HT-29 (cell line): ENCODE results near the gene ZNRF3. TPM values are rescaled to one million over a fixed set of nuclear protein-coding genes. Genes with fewer than 3 reads are reported as not detected.
A peak's percentile ranks its signal among the peaks of the same experiment; 100 is the strongest.

ENCODE experiments used
- DNase-seq: peaks from one replicate; pipeline ENCODE4 v3.0.0-alpha.2; 2015; ENCODE audit warnings: low spot score
- total RNA-seq: library from RNA; depleted of rRNA; stranded (reverse); fragments of >200 nt; shearing (Covaris generic); gene quantifications from 2 replicates; pipeline ENCODE4 v1.2.3, GENCODE V29; 2014

ZNRF3 gene
- total RNA-seq, 1 experiment from 2014 or later = 81.8 TPM

DNA sequence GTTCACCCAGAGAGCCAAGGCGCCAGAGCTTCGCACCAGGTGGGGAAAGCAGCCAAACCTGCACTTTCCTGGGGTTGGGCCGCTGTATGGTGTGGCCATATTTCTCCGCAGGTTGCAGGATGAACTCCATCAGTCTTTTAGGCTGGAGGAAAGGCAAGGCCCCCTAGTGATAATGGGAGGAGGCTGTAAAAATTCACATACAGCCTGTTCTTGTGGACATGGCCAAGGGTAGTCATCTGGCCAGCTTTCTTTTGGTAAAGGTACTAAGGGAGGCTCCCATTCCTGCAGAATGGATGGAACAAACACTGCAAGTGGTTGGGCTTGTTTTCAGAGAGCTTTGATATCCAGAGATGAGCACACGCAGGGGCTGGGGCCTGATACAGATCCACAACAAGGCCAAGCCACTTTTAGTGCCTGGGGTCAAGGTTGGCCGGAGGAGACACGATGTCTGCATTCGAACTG lies 148.7 kb downstream of the ZNRF3 start:
- no peak for DNase-seq

DNA sequence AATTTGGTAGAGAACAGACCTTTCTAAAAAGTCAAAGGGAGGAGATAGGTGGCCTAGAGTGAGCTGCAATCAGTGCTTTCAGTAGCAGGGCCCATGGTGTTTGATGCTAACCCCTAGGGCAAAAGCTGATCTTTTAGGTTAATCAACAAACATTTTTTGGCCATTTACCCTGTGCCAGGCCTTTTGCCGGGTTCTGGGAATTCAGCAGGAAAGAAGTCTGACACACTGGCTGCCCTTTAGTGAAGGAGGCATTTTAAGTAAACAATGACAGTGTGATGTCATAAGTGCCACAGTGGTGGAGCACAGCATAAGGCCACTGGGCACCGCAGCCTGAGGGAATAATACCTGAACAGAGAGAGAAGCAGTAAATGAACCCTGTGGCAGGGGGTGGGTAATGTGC lies 149.2 kb downstream of the ZNRF3 start:
- peak; percentile 57 for DNase-seq

DNA sequence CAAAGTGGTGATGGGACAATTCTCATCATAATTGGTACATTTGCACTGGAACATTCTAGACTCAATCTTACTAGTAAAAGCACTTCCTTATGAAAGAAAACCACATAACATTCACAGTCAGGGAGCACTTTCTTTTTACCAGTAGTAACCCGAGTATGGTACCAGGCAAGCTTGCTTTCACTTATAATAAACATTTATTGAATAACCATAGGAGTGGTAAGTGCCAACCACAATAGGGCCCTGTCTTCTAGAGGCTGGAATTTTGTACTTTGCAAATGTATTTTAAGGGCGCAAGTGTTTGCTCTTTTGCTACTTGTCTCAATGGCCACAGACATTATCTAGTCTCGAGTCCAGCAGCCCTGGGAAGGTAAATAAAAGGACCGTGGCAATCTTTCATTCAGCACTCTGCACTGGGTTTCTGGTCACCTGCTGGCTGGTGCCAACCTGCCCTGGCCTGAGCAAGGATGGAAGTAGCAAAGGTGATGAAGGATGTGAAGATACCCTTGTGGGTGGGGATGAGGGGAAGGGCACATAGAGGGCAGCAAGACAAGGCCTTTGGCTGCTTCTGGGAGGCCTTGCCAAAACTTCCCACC lies 154.1 kb downstream of the ZNRF3 start:
- peak; percentile 15 for DNase-seq

DNA sequence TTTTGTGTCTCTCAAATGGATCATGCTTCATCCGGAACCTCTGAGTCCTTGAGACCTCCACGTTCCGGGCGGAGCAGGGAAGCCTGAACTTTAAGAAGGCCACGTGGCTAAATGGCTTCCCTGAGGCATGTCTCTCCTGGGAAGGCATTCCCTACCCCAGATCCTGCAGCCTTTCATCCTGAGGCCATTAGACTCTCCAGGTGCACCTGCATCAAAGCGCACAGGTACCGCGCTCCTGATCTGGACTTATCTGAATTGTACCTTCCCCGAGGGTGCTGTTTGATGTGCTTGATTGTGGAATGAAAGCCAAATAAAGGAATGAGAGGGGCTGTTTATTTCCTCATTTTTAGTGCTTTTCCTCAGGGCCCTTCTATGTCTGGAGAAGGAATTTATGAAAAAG lies 155.8 kb downstream of the ZNRF3 start:
- DNase-seq = peak; percentile 42

DNA sequence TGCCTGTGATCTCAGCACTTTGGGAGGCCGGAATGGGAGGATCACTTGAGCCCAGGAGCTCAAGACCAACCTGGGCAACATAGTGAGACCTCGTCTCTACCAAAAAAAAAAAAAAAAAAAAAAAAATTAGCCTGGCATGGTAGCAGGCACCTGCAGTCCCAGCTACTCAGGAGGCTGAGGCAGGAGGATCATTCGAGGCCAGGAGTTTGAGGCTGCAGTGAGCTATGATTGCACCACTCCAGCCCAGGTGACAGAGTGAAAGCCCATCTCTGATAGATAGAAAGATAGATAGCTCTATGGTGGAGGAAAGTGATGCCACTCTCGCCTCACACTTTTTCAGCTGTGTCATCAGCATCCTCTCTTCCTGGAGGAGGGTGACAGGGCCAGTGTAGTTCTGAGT lies 156.3 kb downstream of the ZNRF3 start:
- peak; percentile 9 for DNase-seq

DNA sequence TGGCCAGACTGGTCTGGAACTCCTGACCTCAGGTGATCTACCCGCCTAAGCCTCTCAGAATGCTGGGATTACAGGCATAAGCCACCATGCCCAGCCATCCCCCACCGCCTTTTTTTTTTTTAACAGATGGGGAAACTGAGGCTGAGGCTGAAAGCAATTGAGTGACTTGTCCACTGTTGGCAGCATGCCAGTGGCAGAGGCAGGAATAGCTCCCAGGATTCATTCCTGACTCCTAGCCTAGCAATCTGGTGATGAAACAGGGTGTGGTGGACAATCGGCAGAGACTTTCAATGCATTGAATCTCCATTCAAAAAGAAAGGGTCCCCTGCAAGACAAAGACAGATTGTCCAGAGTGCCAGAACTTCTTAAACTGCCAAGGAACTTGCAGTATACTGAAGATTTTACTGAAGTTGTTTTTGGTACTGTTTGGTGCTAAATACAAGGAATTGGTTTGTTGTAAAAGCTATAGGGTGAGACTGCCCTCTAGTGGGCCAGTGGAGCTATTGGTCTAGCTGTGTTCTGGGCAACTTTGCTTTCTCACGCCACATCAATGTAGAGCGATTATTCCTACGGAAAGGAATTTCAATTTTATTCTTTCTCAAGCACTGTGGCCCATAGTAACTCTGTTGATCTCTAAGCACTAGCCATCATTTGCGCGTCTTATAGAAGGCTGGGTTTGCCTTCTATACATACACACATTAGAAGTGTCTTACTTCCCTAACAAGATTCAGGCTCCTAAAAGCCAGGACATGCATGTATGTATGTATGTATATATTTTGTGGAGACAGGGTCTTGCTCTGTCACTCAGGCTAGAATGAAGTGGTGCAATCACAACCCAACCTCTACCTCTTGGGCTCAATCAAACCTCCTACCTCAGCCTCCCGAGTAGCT lies 157.3 kb downstream of the ZNRF3 start:
- peak; percentile 95 for DNase-seq

DNA sequence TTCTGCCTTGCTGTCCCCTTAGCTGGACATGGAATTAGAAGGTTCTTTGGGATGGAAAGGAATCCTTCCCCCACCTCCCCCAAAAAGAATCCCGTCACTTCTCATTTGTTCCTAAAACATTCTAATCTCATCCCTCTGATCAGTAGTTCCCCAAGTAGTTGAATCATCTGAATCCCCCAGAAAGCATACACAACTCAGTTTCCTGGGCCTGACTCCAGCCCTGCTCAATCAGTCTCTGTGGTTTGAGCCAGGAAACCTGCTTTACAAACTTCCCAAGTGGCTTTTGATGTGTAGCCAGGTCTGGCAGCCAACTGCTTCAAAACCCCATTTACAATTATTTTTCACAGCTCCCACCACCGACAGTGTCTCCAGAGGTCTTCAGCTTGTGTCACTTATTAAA lies 158.0 kb downstream of the ZNRF3 start:
- no peak for DNase-seq

DNA sequence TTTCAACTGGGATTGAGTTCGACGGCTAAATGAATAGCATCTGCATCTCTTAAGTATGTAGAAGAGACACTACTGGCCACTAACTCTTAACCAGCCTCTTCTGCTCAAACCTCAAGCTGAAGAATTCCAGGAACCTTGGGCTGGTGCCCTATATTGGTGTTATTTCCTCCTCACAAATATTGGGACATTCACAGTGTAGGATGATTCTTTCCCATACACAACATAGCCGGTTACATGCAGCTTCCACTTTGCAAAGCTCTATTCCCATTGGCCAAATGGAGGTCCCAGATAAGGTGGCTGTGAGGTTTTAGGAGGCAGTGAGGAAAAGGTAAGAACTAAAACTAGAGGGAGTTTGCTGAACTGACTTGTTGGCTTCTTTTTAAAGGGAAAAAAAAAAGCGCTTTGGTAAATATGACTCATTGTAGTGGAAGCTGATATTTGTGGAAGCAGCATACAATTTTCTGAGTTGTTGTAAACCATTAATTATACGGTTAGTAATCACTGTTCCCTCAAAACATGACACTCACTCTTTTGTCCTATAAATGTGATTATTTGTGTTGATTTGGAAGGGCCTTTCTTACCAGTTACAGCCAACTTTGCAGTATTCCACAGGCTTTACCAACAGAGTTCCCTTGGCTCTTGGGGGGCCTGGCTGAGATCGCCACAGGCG lies 160.7 kb downstream of the ZNRF3 start:
- no peak for DNase-seq

DNA sequence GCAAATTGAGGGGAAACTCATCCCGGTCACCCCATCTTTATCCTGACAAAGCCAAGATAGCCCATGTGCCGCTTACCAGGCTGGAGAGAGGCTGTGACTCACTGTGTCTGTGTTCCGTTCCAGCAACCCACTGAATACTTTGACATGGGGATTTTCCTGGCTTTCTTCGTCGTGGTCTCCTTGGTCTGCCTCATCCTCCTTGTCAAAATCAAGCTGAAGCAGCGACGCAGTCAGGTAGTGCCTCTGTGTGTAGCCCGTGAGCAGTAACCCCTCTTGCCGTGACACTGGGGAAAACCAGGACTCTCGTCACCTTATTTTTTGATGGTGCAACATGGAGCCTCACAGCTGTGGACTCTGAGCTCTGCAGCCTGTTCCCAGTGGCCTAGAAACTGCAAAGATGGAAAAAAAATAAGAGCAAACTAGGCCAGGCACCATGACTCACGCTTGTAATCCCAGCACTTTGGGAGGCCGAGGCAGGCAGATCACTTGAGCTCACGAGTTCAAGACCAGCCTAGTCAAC lies 161.3 kb downstream of the ZNRF3 start:
- no peak for DNase-seq

DNA sequence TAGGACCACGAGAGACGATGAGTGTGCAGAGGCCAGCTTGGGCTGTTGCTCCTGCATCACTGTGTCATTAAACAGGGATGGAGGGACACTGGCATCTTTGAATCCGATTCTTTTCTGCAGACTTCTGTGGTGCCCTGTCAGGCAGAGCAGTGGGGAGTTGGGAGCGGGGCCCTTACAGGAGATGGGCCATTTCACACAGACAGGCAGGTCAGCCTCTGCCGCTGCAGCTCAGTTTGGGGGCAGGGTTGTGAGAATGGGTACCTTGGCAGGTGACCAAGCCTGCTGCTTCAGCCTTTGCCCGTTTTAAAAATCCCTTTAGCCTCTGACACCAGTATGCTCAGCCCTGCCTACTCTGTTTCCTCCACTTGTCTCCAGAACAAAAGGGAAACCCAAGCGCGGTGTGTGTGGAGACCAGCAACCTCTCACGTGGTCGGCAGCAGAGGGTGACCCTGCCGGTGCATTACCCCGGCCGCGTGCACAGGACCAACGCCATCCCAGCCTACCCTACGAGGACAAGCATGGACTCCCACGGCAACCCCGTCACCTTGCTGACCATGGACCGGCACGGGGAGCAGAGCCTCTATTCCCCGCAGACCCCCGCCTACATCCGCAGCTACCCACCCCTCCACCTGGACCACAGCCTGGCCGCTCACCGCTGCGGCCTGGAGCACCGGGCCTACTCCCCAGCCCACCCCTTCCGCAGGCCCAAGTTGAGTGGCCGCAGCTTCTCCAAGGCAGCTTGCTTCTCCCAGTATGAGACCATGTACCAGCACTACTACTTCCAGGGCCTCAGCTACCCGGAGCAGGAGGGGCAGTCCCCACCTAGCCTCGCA lies 165.7 kb downstream of the ZNRF3 start:
- no peak for DNase-seq

DNA sequence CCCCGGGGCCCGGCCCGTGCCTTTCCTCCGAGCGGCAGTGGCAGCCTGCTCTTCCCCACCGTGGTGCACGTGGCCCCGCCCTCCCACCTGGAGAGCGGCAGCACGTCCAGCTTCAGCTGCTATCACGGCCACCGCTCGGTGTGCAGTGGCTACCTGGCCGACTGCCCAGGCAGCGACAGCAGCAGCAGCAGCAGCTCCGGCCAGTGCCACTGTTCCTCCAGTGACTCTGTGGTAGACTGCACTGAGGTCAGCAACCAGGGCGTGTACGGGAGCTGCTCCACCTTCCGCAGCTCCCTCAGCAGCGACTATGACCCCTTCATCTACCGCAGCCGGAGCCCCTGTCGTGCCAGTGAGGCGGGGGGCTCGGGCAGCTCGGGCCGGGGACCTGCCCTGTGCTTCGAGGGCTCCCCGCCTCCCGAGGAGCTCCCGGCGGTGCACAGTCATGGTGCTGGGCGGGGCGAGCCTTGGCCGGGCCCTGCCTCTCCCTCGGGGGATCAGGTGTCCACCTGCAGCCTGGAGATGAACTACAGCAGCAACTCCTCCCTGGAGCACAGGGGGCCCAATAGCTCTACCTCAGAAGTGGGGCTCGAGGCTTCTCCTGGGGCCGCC lies 166.4 kb downstream of the ZNRF3 start:
- DNase-seq = no peak

DNA sequence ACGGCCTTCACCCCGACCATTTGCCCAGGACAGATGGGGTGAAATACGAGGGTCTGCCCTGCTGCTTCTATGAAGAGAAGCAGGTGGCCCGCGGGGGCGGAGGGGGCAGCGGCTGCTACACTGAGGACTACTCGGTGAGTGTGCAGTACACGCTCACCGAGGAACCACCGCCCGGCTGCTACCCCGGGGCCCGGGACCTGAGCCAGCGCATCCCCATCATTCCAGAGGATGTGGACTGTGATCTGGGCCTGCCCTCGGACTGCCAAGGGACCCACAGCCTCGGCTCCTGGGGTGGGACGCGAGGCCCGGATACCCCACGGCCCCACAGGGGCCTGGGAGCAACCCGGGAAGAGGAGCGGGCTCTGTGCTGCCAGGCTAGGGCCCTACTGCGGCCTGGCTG lies 167.1 kb downstream of the ZNRF3 start:
- DNase-seq = no peak

DNA sequence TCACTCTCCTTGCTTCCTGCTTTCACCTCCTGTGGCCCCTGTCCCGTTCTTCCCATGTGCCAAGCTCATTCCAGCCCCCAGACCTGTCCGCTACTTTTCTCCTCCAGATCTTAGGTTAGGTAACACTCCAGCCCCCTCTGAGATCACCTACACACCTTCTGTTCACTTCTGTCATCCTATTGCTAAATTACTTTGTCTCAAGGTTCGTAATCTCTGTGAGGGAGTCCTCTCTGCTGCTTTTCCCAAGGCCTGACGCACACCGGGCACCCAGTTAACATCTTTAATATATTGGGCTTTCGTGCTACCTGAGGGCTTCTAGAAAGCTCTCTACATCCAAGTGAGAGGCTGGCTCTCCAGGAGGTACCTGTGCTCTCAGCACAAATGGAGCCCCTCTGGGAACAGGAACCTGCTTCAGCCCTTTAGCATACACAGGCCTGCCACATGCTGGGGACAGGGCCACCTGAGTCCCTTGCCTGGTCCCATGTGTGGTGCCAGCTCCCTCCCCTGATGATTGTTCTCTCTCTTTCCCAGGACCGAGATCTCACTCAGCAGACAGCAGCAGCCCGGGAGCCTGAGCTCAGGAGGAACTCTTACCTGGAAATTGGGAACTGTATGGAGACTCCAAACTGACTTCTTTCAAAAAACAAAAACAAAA lies 169.8 kb downstream of the ZNRF3 start:
- no peak for DNase-seq

DNA sequence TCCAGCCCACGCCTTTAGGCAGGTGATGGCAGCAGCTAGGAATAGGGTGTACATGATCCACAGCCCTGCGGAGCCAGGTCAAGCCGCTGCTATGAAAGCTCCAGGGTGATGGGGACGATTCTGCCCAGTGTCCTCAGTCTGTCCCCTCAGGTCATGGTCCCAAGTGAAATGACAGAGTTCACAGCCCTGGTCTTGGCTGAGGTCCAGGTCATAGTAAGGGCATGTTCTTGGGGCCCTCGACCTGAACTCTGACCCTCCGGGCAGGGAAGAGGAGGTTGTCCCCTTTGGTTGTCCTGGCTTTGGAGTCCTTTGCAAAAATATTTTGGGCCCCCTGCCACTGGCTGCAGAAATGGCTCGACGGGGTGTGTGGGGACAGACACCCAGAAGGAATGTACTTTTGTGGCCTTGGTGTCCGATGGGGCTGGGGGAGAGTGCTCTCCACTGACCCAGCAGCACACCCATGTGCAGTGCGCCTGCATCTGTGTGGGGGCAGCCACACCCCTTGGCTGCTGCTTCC lies 170.9 kb downstream of the ZNRF3 start:
- DNase-seq = no peak

DNA sequence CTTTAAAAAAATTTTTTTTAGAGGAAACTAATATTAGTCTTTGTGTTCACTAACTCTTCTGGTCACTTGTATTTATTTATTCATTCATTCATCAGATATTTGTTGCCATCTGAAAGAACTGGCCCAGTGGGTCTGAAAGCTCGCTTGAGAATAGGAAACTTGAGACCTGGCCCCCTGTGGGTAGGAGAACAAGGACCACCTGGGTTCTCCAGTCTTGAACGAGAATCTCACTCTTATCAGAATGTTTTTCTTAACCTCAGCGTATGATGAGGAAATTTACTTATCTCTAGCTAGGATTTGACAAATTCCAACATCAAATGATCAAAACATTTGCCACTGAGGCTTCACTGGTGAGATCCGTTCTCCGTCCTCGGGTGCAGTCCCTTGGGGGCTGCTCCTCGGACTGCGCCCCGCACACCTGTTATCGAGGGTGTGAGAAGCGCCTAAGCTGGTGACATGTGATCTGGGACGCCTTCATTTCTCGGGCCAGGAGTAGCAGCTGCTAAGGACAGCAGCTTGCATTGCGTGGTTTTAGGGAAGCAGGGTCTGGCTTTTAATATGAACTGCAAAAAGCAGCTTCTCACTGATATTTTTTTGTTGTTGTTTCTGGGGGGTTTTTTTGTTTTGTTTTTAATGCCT lies 171.9 kb downstream of the ZNRF3 start:
- DNase-seq = no peak

DNA sequence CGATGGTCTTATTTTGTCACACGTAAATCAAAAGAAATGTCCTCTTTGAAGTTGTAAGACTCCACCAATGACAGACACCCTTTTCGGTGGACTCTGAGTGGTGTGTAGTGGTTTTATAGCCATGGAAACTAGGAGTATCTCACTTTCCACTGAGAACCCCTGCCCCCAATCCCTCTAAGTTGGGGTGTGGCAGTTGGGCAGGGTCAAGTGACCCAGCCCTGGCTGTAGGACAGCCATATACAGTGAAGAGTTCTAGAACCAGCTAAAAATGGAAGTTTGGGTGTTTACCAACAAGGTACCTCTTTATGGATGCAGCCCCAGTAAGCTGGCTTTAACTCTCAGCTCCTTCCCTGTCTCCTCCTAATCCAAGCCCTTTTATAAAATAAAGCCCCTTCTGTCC lies 173.1 kb downstream of the ZNRF3 start:
- DNase-seq = no peak

DNA sequence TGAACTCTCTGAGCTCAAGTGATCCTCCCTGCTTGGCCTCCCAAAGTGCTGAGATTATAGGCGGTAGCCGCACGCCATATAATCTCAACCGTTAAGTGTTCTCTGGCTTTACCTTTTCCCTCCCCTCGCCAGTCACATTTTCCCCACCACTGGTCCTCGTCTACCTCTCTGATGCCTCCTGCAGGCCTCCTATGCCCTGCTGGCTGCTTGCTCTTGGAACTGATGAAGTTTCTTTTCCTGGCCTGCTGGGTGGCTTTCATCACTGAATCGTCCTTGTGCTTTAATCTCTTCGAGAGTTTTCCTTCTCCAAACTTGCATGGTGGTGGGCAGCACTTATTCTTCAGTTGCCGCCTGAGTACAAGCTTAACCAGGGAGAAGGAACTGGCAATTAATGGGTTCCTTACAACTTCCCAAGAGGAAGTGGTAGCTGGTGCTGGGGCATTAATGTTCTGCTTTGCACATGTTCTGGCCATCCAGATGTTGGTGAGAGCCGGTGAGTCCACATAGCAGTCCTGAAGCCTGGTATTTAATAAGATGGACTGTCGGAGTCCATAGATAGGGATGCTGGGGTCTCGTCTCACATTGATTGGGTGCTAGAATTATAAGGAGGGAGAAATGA lies 177.0 kb downstream of the ZNRF3 start:
- DNase-seq = no peak

DNA sequence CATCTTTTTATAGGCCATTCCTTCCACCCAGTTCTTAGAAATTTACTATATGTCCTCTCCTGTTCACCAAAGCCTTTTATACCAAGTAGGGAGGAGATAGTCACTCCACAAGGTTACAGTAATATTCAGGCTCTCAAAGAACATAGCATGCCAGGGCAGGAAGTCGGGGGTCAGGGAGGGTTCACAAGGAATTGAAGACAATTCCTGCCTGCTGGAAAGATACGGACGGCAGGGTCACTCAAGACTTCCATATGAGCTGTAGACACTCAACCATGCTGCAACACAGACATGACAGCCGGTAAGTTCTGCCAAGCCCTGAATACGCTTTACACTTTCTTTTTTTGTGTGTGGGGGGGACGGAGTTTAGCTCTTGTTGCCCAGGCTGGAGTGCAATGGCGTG lies 177.6 kb downstream of the ZNRF3 start:
- no peak for DNase-seq

DNA sequence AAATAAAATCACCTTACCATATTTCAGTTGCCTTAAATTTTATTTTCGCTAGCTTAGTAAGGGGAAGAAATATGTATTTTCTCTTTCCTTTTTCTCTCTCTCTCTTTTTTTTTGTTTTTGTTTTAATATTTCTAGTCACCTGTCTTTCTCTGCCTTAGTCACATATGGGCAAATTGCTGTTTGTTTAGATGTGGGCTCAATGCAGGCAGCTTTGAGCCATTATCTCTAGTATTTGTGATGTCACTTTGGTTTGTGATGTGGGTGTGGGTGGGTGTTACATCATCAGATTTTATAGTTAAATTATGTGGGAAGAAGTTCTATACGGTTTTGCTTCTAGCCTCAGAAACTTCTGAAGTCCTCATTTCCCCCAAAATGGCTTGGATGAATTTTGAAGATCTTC lies 178.4 kb downstream of the ZNRF3 start, which contains the start of gene C22orf31:
TSS of gene C22orf31 (minus strand) at position 59 of the 400 bp plus-strand sequence. CDS start at position 20, 39 bp downstream.
- no peak for DNase-seq
